Prostate gland (tissue), 2 donors: ENCODE measurements around the gene CCDC192.

Source experiments
- POLR2A ChIP-seq: fragments of 450-650 bp; IDR thresholded peaks from one replicate; pipeline ENCODE4 v1.6.1; 2016; ENCODE audit warnings: antibody characterized with exemption, mild to moderate bottlenecking
- POLR2AphosphoS5 ChIP-seq: sonication (generic); formaldehyde crosslinking; IDR thresholded peaks from one replicate; pipeline ENCODE4 v1.6.1; 2017; ENCODE audit warnings: antibody characterized with exemption
- TF ChIP-seq, protein P1 (sequence below), 4 experiments: fragments of 200-600 bp in 2 of 4; fragments of 450-650 bp in 2 of 4; sonication (generic) in 2 of 4; IDR thresholded peaks; 1 replicate in 3 of 4; 2 replicates in 1 of 4; pipeline ENCODE4 v1.5.1; 2016 to 2019; ENCODE audit warnings: antibody characterized with exemption in 4 of 4, mild to moderate bottlenecking in 2 of 4, moderate library complexity in 2 of 4

DNA sequence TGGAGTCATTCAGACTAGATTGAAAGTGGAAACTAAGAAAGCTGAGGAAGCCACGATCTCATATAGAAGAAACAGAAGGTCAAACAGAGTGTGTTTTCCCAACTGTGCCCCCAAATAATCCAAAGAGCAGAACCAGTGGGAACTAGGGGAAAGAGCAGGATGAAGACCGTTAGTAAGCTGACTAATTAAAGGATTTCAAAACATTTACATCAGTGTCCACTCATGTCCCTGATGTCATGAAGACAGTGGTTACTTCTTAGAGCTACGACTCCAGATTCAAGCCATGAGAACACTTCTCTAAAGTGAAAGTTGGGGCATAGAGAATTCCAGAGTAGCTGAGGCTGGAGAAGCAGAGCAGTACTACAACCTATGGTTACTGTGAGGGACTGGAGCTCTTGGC, 260.7 kb downstream of the CCDC192 start:
- TF ChIP-seq, protein P1, sequence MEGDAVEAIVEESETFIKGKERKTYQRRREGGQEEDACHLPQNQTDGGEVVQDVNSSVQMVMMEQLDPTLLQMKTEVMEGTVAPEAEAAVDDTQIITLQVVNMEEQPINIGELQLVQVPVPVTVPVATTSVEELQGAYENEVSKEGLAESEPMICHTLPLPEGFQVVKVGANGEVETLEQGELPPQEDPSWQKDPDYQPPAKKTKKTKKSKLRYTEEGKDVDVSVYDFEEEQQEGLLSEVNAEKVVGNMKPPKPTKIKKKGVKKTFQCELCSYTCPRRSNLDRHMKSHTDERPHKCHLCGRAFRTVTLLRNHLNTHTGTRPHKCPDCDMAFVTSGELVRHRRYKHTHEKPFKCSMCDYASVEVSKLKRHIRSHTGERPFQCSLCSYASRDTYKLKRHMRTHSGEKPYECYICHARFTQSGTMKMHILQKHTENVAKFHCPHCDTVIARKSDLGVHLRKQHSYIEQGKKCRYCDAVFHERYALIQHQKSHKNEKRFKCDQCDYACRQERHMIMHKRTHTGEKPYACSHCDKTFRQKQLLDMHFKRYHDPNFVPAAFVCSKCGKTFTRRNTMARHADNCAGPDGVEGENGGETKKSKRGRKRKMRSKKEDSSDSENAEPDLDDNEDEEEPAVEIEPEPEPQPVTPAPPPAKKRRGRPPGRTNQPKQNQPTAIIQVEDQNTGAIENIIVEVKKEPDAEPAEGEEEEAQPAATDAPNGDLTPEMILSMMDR (IDR thresholded peaks at IDR 0.05), result no peak
- no peak for TF ChIP-seq POLR2AphosphoS5
- TF ChIP-seq POLR2A, result no peak
